HFF-Myc (cell line): ENCODE data around the gene ACTRT2.

ENCODE experiments used
- DNase-seq: peaks from one replicate; pipeline ENCODE4 v3.0.0-alpha.2; 2011; ENCODE audit warnings: low read depth; ENCODE audit errors: extremely low read depth
- H3K4me3 ChIP-seq: replicated peaks from 2 replicates; pipeline ENCODE4 v1.5.1; 2011; ENCODE audit warnings: low read depth, mild to moderate bottlenecking, control low read depth, low read length
- TF ChIP-seq, protein P1 (sequence below): IDR thresholded peaks from 2 replicates; pipeline ENCODE4 v1.5.1; 2012; ENCODE audit warnings: mild to moderate bottlenecking, low read depth, low read length, control low read depth; ENCODE audit errors: missing control alignments

ACTRT2 gene

DNA sequence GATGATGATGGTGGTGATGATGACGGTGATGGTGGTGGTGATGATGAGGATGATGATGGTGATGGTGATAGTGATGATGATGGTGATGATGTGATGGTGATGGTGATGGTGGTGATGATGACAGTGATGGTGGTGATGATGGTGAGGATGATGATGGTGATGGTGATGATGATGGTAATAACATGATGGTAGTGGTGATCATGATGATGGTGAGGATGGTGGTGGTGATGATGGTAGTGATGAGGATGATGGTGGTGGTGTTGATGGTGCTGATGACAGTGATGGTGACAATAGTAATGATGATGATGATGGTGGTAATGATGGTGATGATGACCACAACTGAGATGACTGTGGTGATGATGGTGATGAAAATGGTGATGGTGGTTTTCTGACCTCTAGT lies 4.9 kb downstream of the ACTRT2 start:
- DNase-seq = no peak
- no peak overlapping the region for H3K4me3 ChIP-seq
- TF ChIP-seq, protein P1, sequence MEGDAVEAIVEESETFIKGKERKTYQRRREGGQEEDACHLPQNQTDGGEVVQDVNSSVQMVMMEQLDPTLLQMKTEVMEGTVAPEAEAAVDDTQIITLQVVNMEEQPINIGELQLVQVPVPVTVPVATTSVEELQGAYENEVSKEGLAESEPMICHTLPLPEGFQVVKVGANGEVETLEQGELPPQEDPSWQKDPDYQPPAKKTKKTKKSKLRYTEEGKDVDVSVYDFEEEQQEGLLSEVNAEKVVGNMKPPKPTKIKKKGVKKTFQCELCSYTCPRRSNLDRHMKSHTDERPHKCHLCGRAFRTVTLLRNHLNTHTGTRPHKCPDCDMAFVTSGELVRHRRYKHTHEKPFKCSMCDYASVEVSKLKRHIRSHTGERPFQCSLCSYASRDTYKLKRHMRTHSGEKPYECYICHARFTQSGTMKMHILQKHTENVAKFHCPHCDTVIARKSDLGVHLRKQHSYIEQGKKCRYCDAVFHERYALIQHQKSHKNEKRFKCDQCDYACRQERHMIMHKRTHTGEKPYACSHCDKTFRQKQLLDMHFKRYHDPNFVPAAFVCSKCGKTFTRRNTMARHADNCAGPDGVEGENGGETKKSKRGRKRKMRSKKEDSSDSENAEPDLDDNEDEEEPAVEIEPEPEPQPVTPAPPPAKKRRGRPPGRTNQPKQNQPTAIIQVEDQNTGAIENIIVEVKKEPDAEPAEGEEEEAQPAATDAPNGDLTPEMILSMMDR = no peak

DNA sequence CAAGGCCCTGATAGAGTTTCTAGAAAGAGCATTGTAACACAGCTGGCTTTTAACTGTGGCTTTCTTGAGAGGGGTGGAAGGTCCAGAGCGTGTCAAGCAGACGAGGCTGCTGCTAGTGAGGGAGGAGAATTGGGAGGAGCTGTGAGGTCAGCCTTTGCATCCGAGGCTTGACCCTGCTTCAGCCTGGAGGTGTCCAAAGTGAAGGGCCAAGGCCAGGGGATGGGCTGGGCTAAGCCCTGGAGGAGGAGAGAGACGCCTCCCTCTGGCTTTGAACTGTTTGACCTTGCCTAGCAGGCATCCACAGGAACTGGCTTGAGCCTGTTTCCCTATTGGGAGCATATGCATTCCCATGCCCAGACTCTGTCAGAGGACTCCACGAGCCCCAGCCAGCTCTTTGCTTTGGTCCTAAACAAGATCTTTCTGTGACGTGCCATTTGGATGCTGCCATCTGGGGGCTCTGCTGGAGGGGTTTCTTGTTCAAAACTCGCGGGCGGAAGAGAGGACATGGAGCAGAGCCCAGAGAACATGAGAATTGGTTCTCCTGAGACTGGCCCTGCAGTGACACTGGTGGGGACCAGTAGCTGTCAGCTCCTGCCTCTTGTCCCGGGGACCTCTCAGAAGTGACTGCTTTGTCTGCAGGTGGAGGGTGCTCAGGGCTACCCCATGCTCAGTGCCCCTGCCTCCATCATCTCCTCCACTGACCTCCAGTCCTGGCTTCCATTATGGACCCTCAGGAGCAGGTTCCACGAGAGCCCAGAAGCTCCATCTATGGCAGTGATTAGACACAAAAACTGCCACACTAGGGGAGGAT lies 5.5 kb downstream of the ACTRT2 start:
- DNase-seq = no peak
- H3K4me3 ChIP-seq = no peak overlapping the region
- TF ChIP-seq, protein P1 = no peak

DNA sequence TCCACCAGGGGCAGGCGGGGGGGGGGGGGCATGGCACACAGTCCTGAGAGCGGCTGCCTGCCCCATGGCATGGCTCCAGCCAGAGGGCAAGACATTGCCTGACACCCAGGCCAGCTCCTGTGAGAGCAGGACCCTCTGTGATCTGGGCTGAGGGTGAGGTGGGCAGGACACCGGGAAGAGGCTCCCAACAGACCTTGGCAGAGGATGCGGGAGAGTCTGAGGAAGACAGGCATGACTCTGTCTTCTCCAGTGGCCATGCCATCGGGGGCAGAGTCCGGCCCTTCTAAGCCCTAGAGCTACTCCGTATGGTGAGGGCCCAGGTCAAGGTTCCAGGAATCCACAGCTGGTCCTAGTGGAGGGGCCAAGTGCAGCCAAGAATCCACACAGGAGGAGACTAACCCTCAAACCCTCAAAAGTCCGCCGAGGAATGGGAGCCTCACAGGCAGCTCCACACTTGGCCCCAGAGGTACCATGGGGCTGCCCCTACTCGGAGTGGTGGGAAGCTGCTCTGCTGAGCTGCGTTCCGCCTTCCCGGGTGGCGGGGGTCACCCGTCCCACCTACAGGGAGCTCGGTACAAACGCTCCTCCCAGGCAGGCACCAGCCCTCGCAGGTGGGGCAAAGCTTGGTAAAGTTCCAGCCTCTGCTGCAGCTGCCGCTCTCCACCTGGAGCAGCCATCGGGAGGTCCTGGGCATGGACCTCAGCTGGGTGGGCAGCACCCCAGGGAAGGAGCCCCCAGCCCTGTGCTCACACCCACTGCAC lies 6.5 kb downstream of the ACTRT2 start:
- TF ChIP-seq, protein P1 = no peak
- DNase-seq = no peak
- no peak overlapping the region for H3K4me3 ChIP-seq

DNA sequence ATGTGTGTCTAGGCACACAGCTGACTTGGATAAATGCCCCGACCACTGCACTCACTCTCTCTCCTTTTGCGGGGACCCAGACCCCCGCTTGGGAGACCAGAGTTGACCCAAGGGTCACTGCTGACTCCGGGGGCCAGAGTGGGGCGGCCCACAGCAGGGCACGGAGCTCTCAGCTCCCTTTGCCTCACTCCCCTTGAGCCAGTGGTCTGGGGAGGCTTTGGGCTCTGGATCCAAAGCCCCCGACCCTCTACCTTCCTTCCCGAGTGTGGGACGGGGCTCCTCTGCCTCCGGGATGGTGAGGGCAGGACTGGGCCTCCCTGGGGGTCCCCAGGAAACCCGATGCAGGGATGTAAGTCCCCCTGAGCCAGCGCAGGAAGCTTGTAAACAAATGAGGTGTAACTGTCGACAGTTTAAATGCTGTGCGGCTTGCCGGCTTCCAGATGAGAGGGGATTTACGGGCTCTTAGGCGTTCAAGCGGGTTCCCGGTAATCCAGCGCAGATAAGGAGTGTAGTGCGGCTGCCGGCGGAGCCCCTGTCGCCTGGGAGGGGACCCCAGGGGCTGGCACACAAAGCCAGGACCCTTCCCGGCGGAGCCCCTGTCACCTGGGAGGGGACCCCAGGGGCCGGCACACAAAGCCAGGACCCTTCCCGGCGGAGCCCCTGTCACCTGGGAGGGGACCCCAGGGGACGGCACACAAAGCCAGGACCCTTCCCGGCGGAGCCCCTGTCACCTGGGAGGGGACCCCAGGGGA lies 7.4 kb downstream of the ACTRT2 start:
- DNase-seq = no peak
- H3K4me3 ChIP-seq = no peak overlapping the region
- TF ChIP-seq, protein P1 = no peak

DNA sequence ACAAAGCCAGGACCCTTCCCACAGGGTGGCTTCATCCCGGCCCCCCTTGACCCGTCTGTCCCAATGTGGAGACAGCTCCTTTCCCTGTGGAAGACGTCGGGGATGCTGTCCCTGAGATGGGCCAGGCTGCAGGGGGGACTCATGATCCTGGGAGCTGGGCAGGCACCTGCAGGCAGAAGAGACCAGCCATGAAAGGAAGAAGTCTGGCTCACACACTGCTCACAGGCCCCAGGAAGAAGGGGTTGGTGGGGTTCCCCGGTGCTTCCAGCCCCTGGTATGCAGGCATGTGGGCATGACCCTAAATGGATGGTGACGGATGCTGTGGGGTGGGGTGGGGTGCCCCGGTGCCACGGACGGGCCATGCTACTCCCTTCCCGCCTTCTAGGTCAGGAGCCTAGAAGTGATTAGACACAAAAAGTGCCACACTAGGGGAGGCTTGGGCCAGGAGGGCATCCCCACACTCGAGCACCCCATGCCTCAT lies 8.3 kb downstream of the ACTRT2 start:
- no peak for DNase-seq
- no peak overlapping the region for H3K4me3 ChIP-seq
- TF ChIP-seq, protein P1 = no peak

DNA sequence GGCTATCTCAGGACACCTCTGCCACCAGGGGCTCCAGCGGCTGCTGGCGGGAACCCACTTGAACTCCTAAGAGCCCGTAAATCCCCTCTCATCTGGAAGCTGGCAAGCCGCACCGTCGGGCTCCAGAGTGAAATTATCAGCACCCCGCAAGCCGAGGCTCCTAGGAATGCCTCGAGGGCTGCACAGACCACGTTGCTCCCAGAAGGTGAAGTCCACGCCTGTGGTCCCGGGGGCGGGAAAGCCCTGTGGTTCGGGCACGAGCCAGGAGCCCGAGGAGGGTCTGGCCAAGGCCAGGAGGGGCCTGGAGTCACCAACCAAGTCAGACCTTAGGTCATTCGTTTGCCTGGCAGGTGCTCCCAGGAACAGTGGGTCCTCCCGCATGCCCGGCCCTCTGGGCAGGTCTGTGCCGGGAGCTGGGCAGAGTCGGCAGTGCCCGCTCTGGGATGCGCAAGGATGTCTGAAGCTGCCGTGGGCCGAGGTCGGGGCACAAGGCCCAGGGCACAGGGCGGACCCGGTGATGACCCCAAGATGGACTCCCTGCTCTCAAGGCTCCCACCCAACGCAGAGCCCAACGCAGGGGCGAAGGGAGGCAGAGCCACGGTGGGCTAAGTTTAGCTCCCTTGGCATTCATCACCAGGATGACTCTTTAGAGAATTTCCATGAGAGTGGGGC lies 8.9 kb downstream of the ACTRT2 start:
- no peak for DNase-seq
- no peak overlapping the region for H3K4me3 ChIP-seq
- TF ChIP-seq, protein P1 = no peak
